ENCODE results near the gene CEP128.

DNA sequence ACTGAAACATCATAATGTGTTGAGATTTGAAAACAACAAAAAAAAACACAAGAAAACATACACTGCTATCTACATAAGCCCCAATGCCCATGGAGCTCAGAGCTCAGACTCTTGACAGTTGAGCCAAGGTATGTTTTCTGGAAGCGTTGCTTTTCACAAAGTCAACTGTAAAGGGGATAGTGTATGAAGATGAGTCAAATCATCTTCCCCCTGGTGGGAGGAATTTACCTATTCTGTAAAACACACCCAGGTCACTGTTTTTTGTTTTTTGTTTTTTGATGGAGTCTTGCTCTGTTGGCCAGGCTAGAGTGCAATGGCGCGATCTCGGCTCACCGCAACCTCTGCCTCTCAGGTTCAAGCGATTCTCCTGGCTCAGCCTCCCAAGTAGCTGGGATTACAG is 368.9 kb downstream of the CEP128 start:
- TF ChIP-seq, protein P1, sequence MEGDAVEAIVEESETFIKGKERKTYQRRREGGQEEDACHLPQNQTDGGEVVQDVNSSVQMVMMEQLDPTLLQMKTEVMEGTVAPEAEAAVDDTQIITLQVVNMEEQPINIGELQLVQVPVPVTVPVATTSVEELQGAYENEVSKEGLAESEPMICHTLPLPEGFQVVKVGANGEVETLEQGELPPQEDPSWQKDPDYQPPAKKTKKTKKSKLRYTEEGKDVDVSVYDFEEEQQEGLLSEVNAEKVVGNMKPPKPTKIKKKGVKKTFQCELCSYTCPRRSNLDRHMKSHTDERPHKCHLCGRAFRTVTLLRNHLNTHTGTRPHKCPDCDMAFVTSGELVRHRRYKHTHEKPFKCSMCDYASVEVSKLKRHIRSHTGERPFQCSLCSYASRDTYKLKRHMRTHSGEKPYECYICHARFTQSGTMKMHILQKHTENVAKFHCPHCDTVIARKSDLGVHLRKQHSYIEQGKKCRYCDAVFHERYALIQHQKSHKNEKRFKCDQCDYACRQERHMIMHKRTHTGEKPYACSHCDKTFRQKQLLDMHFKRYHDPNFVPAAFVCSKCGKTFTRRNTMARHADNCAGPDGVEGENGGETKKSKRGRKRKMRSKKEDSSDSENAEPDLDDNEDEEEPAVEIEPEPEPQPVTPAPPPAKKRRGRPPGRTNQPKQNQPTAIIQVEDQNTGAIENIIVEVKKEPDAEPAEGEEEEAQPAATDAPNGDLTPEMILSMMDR (IDR thresholded peaks at IDR 0.05) = no peak
- TF ChIP-seq POLR2A (IDR thresholded peaks at IDR 0.05) = no peak
